GM12878 (cell line): ENCODE results near the gene RPRD1B. TPM values are rescaled to one million over a fixed set of nuclear protein-coding genes. Genes with fewer than 3 reads are reported as not detected.
A peak's percentile ranks its signal among the peaks of the same experiment; 100 is the strongest.

ENCODE experiments used
- JUND ChIP-seq: IDR thresholded peaks from 2 replicates; pipeline ENCODE4 v1.6.1; 2012; ENCODE audit warnings: low read depth, mild to moderate bottlenecking, low read length, improper control_type of control experiment, moderate library complexity
- KAT2A ChIP-seq: conservative IDR thresholded peaks from 2 replicates; pipeline ENCODE4 v1.6.1; 2011; ENCODE audit warnings: low read depth, low read length; ENCODE audit not compliant: control insufficient read depth
- MEF2B ChIP-seq: fragments of 450-650 bp; IDR thresholded peaks from 2 replicates; pipeline ENCODE4 v1.6.1; 2018; ENCODE audit warnings: mild to moderate bottlenecking, moderate library complexity; ENCODE audit not compliant: partially characterized antibody, poor library complexity, severe bottlenecking
- NFIC ChIP-seq: IDR thresholded peaks from 2 replicates; pipeline ENCODE4 v1.6.1; 2012; ENCODE audit warnings: low read depth, mild to moderate bottlenecking, inconsistent platforms, low read length, moderate library complexity
- NRF1 ChIP-seq: conservative IDR thresholded peaks from 2 replicates; pipeline ENCODE4 v1.6.1; 2011; ENCODE audit warnings: mild to moderate bottlenecking, low read depth, low read length, improper control_type of control experiment
- PAX5 ChIP-seq: IDR thresholded peaks from 2 replicates; pipeline ENCODE4 v1.6.1; 2011; ENCODE audit warnings: low read depth, low read length, borderline replicate concordance
- RB1 ChIP-seq: fragments of 450-650 bp; formaldehyde crosslinking; IDR thresholded peaks from 2 replicates; pipeline ENCODE4 v1.6.1; 2017; ENCODE audit warnings: mild to moderate bottlenecking, borderline replicate concordance
- TAF1 ChIP-seq: IDR thresholded peaks from 2 replicates; pipeline ENCODE4 v1.6.1; 2011; ENCODE audit warnings: mild to moderate bottlenecking, low read depth, low read length, borderline replicate concordance
- ZNF207 ChIP-seq: fragments of 450-650 bp; IDR thresholded peaks from 2 replicates; pipeline ENCODE4 v1.6.1; 2014; ENCODE audit warnings: antibody characterized with exemption, mild to moderate bottlenecking, borderline replicate concordance
- polyA plus RNA-seq, 11 experiments: library from polyadenylated mRNA; depleted of rRNA in 4 of 11; unstranded in 6 of 11; stranded (reverse) in 5 of 11; fragments of >200 nt; fragmentation: Nextera tagmentation in 4 of 11; fragmentation: Illumina TruSeq in 1 of 11; extraction: Ambion mirVana in 4 of 11; extraction: Trizol in 1 of 11; gene quantifications; 1 replicate in 1 of 11; 2 replicates in 10 of 11; pipeline versions ENCODE4 v1.2.1 to v1.2.3, GENCODE V29; 2011 to 2016; ENCODE audit warnings: inconsistent platforms in 2 of 11, missing spikeins in 2 of 11, low read depth in 1 of 11
- total RNA-seq, 4 experiments: library from RNA; depleted of rRNA in 3 of 4; stranded (reverse); fragments of >200 nt in 3 of 4; fragmentation: Illumina TruSeq in 1 of 4; extraction: Trizol in 1 of 4; gene quantifications; 2 replicates each; pipeline versions ENCODE4 v1.2.1 to v1.2.3, GENCODE V29; 2013 to 2021
- TF ChIP-seq, protein P1 (sequence below): IDR thresholded peaks from 2 replicates; pipeline ENCODE4 v1.6.1; 2012; ENCODE audit warnings: improper control_type of control experiment, low read depth, low read length; ENCODE audit not compliant: insufficient replicate concordance
- TF ChIP-seq, protein P2 (sequence below): fragments of 450-650 bp; IDR thresholded peaks from 2 replicates; pipeline ENCODE4 v1.6.1; 2018; ENCODE audit warnings: borderline replicate concordance, mild to moderate bottlenecking; ENCODE audit not compliant: partially characterized antibody
- TF ChIP-seq, protein P3 (sequence below): IDR thresholded peaks from 2 replicates; pipeline ENCODE4 v1.6.1; 2011; ENCODE audit warnings: low read depth, mild to moderate bottlenecking, low read length, moderate library complexity, borderline replicate concordance; ENCODE audit errors: extremely low read depth
- TF ChIP-seq, protein P4 (sequence below), 3 experiments: IDR thresholded peaks in 2 of 3; conservative IDR thresholded peaks in 1 of 3; 2 replicates each; pipeline ENCODE4 v1.5.1; 2011; ENCODE audit warnings: low read depth in 3 of 3, low read length in 3 of 3, mild to moderate bottlenecking in 3 of 3, control low read depth in 2 of 3, moderate library complexity in 2 of 3, inconsistent platforms in 1 of 3, mixed read lengths in 1 of 3; ENCODE audit not compliant: control insufficient read depth in 2 of 3, insufficient read depth in 1 of 3; ENCODE audit errors: extremely low read depth in 1 of 3

The RPRD1B gene
- total and polyA plus RNA-seq, 10 of the 15 experiments (the other 5 are each of a cell fraction or from before 2014, with no cell fraction given): 5.2 to 40.2 (median 30.0) TPM

DNA sequence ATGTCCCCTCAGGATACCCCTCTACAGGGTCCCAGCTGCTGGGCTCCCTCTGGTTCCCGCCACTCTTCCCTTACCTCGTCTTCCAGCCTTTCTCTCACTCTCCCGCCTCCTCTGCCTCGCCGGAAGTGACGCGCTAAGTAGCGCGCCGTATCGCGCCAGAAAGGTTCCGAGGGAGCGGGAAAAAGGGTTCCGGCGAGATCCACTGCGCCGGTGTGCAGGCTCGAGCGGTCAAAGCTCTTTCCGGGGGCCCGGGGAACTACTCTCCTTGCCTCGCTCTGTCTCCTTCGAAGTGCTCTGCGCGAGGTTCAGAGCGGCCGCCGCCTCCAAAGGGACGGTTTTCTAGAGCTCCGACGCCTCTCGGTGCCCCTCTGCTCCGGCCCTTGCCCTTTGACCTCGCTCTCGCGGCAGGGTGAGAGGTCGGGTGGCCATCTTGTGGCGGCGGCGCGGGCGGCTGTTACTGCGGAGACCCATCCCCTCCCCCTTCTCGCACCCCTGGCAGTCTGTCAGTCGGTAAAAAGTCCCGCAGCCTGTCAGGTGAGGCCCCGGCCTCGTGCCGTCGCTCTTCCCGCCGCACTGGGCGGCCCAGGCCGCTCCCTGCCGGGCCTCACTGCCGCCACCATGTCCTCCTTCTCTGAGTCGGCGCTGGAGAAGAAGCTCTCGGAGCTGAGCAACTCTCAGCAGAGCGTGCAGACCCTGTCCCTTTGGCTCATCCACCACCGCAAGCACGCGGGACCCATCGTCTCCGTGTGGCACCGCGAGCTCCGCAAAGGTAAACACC, at the start of gene RPRD1B, which contains the start of gene TTI1 (continued):
- TF ChIP-seq, protein P1, sequence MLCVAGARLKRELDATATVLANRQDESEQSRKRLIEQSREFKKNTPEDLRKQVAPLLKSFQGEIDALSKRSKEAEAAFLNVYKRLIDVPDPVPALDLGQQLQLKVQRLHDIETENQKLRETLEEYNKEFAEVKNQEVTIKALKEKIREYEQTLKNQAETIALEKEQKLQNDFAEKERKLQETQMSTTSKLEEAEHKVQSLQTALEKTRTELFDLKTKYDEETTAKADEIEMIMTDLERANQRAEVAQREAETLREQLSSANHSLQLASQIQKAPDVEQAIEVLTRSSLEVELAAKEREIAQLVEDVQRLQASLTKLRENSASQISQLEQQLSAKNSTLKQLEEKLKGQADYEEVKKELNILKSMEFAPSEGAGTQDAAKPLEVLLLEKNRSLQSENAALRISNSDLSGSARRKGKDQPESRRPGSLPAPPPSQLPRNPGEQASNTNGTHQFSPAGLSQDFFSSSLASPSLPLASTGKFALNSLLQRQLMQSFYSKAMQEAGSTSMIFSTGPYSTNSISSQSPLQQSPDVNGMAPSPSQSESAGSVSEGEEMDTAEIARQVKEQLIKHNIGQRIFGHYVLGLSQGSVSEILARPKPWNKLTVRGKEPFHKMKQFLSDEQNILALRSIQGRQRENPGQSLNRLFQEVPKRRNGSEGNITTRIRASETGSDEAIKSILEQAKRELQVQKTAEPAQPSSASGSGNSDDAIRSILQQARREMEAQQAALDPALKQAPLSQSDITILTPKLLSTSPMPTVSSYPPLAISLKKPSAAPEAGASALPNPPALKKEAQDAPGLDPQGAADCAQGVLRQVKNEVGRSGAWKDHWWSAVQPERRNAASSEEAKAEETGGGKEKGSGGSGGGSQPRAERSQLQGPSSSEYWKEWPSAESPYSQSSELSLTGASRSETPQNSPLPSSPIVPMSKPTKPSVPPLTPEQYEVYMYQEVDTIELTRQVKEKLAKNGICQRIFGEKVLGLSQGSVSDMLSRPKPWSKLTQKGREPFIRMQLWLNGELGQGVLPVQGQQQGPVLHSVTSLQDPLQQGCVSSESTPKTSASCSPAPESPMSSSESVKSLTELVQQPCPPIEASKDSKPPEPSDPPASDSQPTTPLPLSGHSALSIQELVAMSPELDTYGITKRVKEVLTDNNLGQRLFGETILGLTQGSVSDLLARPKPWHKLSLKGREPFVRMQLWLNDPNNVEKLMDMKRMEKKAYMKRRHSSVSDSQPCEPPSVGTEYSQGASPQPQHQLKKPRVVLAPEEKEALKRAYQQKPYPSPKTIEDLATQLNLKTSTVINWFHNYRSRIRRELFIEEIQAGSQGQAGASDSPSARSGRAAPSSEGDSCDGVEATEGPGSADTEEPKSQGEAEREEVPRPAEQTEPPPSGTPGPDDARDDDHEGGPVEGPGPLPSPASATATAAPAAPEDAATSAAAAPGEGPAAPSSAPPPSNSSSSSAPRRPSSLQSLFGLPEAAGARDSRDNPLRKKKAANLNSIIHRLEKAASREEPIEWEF: no peak
- TF ChIP-seq, protein P2, sequence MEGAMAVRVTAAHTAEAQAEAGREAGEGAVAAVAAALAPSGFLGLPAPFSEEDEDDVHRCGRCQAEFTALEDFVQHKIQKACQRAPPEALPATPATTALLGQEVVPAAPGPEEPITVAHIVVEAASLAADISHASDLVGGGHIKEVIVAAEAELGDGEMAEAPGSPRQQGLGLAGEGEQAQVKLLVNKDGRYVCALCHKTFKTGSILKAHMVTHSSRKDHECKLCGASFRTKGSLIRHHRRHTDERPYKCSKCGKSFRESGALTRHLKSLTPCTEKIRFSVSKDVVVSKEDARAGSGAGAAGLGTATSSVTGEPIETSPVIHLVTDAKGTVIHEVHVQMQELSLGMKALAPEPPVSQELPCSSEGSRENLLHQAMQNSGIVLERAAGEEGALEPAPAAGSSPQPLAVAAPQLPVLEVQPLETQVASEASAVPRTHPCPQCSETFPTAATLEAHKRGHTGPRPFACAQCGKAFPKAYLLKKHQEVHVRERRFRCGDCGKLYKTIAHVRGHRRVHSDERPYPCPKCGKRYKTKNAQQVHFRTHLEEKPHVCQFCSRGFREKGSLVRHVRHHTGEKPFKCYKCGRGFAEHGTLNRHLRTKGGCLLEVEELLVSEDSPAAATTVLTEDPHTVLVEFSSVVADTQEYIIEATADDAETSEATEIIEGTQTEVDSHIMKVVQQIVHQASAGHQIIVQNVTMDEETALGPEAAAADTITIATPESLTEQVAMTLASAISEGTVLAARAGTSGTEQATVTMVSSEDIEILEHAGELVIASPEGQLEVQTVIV: peak; percentile 79
- peak; percentile 72; the same call in 1 of the 2 replicates for TF ChIP-seq ZNF207
- TF ChIP-seq MEF2B: peak; percentile 10
- no peak for TF ChIP-seq PAX5
- no peak for TF ChIP-seq KAT2A
- TF ChIP-seq RB1: peak; percentile 89; the same call in 1 of the 2 replicates
- TF ChIP-seq, protein P3, sequence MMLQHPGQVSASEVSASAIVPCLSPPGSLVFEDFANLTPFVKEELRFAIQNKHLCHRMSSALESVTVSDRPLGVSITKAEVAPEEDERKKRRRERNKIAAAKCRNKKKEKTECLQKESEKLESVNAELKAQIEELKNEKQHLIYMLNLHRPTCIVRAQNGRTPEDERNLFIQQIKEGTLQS: peak; percentile 86; the same call in 1 of the 2 replicates
- TF ChIP-seq JUND: peak; percentile 95
- TF ChIP-seq NFIC: peak; percentile 29; the same call in 1 of the 2 replicates
- TF ChIP-seq, protein P4, sequence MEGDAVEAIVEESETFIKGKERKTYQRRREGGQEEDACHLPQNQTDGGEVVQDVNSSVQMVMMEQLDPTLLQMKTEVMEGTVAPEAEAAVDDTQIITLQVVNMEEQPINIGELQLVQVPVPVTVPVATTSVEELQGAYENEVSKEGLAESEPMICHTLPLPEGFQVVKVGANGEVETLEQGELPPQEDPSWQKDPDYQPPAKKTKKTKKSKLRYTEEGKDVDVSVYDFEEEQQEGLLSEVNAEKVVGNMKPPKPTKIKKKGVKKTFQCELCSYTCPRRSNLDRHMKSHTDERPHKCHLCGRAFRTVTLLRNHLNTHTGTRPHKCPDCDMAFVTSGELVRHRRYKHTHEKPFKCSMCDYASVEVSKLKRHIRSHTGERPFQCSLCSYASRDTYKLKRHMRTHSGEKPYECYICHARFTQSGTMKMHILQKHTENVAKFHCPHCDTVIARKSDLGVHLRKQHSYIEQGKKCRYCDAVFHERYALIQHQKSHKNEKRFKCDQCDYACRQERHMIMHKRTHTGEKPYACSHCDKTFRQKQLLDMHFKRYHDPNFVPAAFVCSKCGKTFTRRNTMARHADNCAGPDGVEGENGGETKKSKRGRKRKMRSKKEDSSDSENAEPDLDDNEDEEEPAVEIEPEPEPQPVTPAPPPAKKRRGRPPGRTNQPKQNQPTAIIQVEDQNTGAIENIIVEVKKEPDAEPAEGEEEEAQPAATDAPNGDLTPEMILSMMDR (IDR thresholded peaks at IDR 0.05 in 2 of 3, conservative IDR thresholded peaks at IDR 0.05 in 1 of 3; ENCODE audit: control insufficient read depth in 2 of 3, extremely low read depth in 1 of 3, insufficient read depth in 1 of 3, low read depth in 3 of 3, low read length in 3 of 3): no peak
- TF ChIP-seq NRF1: peak; percentile 58
- TF ChIP-seq TAF1: peak; percentile 85
